Measurements from ENCODE around the gene NMNAT2.

The NMNAT2 gene

DNA sequence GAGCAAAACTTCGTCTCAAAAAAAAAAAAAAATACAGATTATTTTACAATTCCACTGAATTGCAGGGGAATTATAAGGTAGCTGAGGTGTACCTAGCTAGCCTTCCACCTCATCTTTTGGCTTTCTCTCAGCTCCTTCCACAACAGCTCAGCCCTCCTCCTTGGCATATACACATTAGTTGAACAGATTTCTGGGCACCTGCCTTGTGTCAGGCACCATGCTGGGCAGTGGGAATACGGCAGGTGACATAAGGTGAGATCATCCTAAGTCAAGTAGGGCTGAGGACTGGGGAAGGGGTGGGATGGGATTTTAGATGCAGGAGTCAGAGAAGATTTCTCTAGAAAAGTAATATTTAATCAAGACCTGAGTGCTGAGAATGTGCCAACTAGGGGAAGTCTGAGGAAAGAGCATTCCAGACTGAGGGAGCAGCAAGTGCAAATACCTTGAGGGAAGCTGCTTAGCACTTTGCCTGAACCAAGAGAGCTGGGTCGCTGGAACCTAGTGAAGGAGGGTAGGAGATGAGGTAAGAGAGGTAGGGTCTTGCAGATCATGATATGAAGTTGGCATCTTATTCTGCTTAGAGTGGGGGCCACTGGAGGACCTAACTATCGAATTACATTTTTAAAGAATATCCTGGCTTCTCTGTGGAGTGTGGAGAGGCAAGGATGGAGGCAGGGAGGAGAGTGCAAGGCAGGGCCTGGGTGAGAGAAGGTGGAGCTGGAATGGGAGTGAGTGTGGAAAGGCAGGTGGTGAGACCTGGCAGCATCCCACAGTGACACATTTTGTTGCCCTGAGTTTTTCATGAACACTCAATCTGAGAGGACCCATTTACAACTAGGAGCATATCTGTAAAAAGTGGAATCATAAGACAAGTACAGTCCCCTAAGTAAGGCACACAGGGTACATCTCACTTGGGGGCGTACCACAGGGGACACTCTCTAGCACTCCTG, 203.9 kb downstream of the NMNAT2 start:
- Histone ChIP-seq H3K36me3 (ENCODE audit: insufficient read depth, insufficient read length, low read length) (peaks cover 3% of the 10 kb centered on the region), H3K9ac (ENCODE audit: insufficient read length, low read depth) (no peak overlapping the region), H3K4me3 (ENCODE audit: insufficient read length, low read depth) (no peak overlapping the region), H3K27me3 (ENCODE audit: insufficient read depth, insufficient read length) (no peaks in the 10 kb centered on the region), H3K4me1 (ENCODE audit: insufficient read depth, insufficient read length) (peaks cover 12% of the 10 kb centered on the region), H3K9me3 (ENCODE audit: insufficient read depth, low read length) (no peaks in the 10 kb centered on the region)
- no peak for DNase-seq (ENCODE audit: low read depth, low spot score)
- TF ChIP-seq ZNF274 (IDR thresholded peaks at IDR 0.05; ENCODE audit: low read depth, low read length) (no peak), YY1 (IDR thresholded peaks at IDR 0.05; ENCODE audit: insufficient read depth, insufficient read length) (no peak), SUZ12 (IDR thresholded peaks at IDR 0.05; ENCODE audit: extremely low read depth, insufficient read depth, insufficient read length) (no peak)

DNA sequence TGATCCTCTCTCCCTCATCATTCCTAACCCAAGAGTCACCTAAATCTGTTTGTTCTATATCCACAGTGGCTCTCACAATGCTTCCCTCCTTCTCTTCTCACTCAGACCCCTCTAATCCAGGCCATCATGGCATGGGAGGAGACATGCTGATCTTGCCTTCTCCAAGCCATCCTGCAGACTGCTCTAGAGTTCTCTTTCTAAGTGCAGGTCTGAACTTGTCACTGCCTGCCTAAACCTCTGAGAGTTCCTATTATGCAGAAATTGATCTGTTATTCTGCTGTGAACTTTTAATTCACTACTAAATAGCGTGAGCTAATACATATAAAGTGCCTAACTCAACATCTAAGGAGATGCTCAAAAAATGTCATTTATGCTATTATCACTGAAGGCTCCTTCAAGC, 205.3 kb downstream of the NMNAT2 start:
- H3K9ac ChIP-seq (ENCODE audit: insufficient read length, low read depth), result no peak overlapping the region
- H3K27me3 ChIP-seq (ENCODE audit: insufficient read depth, insufficient read length), result no peaks in the 10 kb centered on the region
- H3K9me3 ChIP-seq (ENCODE audit: insufficient read depth, low read length), result no peaks in the 10 kb centered on the region
- DNase-seq (ENCODE audit: low read depth, low spot score), result no peak
- peaks cover 5% of the 10 kb centered on the region for H3K4me1 ChIP-seq (ENCODE audit: insufficient read depth, insufficient read length)
- no peak for TF ChIP-seq YY1 (IDR thresholded peaks at IDR 0.05; ENCODE audit: insufficient read depth, insufficient read length)
- TF ChIP-seq ZNF274 (IDR thresholded peaks at IDR 0.05; ENCODE audit: low read depth, low read length), result no peak
- H3K36me3 ChIP-seq (ENCODE audit: insufficient read depth, insufficient read length, low read length), result peaks cover 3% of the 10 kb centered on the region
- no peak overlapping the region for H3K4me3 ChIP-seq (ENCODE audit: insufficient read length, low read depth)

GRCh38 chr1:183210681-183211080, 207.5 kb downstream of the NMNAT2 start:
- H3K27me3 ChIP-seq (ENCODE audit: insufficient read depth, insufficient read length), result no peaks in the 10 kb centered on the region
- no peaks in the 10 kb centered on the region for H3K4me1 ChIP-seq (ENCODE audit: insufficient read depth, insufficient read length)
- DNase-seq (ENCODE audit: low read depth, low spot score), result no peak
- no peak overlapping the region for H3K9ac ChIP-seq (ENCODE audit: insufficient read length, low read depth)
- no peaks in the 10 kb centered on the region for H3K36me3 ChIP-seq (ENCODE audit: insufficient read depth, insufficient read length, low read length)
- no peak overlapping the region for H3K4me3 ChIP-seq (ENCODE audit: insufficient read length, low read depth)
- TF ChIP-seq ZNF274 (IDR thresholded peaks at IDR 0.05; ENCODE audit: low read depth, low read length) (no peak), YY1 (IDR thresholded peaks at IDR 0.05; ENCODE audit: insufficient read depth, insufficient read length) (no peak), SUZ12 (IDR thresholded peaks at IDR 0.05; ENCODE audit: extremely low read depth, insufficient read depth, insufficient read length) (no peak)
- no peaks in the 10 kb centered on the region for H3K9me3 ChIP-seq (ENCODE audit: insufficient read depth, low read length)

- H3K4me1 ChIP-seq (ENCODE audit: insufficient read depth, insufficient read length), result no peaks in the 10 kb centered on the region
- H3K9me3 ChIP-seq (ENCODE audit: insufficient read depth, low read length), result no peaks in the 10 kb centered on the region
- no peak for DNase-seq (ENCODE audit: low read depth, low spot score)
- no peak overlapping the region for H3K4me3 ChIP-seq (ENCODE audit: insufficient read length, low read depth)
- H3K36me3 ChIP-seq (ENCODE audit: insufficient read depth, insufficient read length, low read length), result no peaks in the 10 kb centered on the region
- TF ChIP-seq YY1 (IDR thresholded peaks at IDR 0.05; ENCODE audit: insufficient read depth, insufficient read length) (no peak), ZNF274 (IDR thresholded peaks at IDR 0.05; ENCODE audit: low read depth, low read length) (no peak), SUZ12 (IDR thresholded peaks at IDR 0.05; ENCODE audit: extremely low read depth, insufficient read depth, insufficient read length) (no peak)
- no peaks in the 10 kb centered on the region for H3K27me3 ChIP-seq (ENCODE audit: insufficient read depth, insufficient read length)
- no peak overlapping the region for H3K9ac ChIP-seq (ENCODE audit: insufficient read length, low read depth)
These were observed 208.5 kb downstream of the NMNAT2 start for GRCh38 chr1:183209533-183210158.

GRCh38 chr1:183206538-183207122, 211.6 kb downstream of the NMNAT2 start:
- Histone ChIP-seq H3K27me3 (ENCODE audit: insufficient read depth, insufficient read length) (no peaks in the 10 kb centered on the region), H3K4me3 (ENCODE audit: insufficient read length, low read depth) (no peak overlapping the region), H3K4me1 (ENCODE audit: insufficient read depth, insufficient read length) (no peaks in the 10 kb centered on the region), H3K36me3 (ENCODE audit: insufficient read depth, insufficient read length, low read length) (no peaks in the 10 kb centered on the region), H3K9me3 (ENCODE audit: insufficient read depth, low read length) (no peaks in the 10 kb centered on the region), H3K9ac (ENCODE audit: insufficient read length, low read depth) (no peak overlapping the region)
- DNase-seq (ENCODE audit: low read depth, low spot score), result no peak
- no peak for TF ChIP-seq YY1 (IDR thresholded peaks at IDR 0.05; ENCODE audit: insufficient read depth, insufficient read length)
- TF ChIP-seq ZNF274 (IDR thresholded peaks at IDR 0.05; ENCODE audit: low read depth, low read length), result no peak
- no peak for TF ChIP-seq SUZ12 (IDR thresholded peaks at IDR 0.05; ENCODE audit: extremely low read depth, insufficient read depth, insufficient read length)

DNA sequence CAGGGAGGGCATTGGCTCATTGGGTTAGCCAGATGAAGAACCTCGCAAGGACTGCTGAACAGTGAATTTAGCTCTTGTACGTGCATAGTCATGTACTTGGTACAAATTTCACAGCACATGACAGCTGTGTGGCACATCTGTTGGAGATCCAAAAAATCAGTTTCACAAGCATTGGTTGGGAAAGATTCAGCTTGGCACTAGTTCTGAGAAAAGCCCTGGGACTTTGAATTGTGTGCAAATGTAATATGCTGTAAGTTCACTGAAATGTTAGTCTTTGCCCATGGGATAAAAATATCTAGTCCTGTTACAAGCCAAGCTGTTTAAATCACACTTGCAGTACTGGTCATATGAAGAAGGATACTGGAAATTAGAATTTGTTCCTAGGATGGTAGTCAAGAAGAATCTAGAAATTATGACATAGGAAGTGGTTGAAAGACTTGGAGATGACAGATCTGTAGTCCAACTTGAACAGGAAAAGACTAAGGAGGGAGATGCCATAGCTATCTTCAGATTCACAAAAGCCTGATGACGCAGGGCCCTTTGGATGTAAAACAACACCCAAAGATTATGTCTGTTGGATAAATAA, 212.9 kb downstream of the NMNAT2 start:
- H3K27me3 ChIP-seq (ENCODE audit: insufficient read depth, insufficient read length), result no peaks in the 10 kb centered on the region

More for the DNA sequence above, 212.9 kb downstream of the NMNAT2 start:
- TF ChIP-seq ZNF274 (IDR thresholded peaks at IDR 0.05; ENCODE audit: low read depth, low read length) (no peak), SUZ12 (IDR thresholded peaks at IDR 0.05; ENCODE audit: extremely low read depth, insufficient read depth, insufficient read length) (no peak), YY1 (IDR thresholded peaks at IDR 0.05; ENCODE audit: insufficient read depth, insufficient read length) (no peak)
- no peak for DNase-seq (ENCODE audit: low read depth, low spot score)
- Histone ChIP-seq H3K36me3 (ENCODE audit: insufficient read depth, insufficient read length, low read length) (no peaks in the 10 kb centered on the region), H3K9me3 (ENCODE audit: insufficient read depth, low read length) (no peaks in the 10 kb centered on the region), H3K4me3 (ENCODE audit: insufficient read length, low read depth) (no peak overlapping the region), H3K4me1 (ENCODE audit: insufficient read depth, insufficient read length) (peaks cover 6% of the 10 kb centered on the region), H3K9ac (ENCODE audit: insufficient read length, low read depth) (no peak overlapping the region)

Data from NT2/D1 (cell line).